HG02798 (cell line): ENCODE results near the gene IPO11.
"Not testable (repeated sequence)": the region's sequence is repeated elsewhere in the genome, so short reads cannot be mapped to it uniquely, and the experiment has no call there.

ENCODE experiments used
- ATAC-seq: cut with Tn5 transposase; IDR thresholded peaks from one replicate; pipeline ENCODE4 v1.9.1; 2021; ENCODE audit warnings: mild to moderate bottlenecking; ENCODE audit not compliant: unreplicated experiment, poor library complexity

The IPO11 gene

DNA sequence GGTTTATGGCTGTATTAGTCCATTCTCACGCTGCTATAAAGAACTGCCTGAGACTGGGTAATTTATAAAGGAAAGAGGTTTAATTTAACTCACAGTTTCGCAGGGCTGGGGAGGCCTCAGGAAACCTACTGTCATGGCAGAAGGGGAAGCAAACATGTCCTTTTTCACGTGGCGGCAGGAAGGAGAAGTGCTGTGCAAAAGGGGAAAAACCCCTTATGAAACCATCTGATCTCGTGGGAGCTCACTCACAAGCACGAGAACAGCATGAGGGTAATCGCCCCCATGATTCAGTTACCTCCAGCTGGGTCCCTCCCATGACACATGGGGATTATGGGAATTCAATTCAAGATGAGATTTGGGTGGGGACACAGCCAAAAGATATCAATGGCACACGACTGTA lies 180.0 kb downstream of the IPO11 start:
- no peak for ATAC-seq

DNA sequence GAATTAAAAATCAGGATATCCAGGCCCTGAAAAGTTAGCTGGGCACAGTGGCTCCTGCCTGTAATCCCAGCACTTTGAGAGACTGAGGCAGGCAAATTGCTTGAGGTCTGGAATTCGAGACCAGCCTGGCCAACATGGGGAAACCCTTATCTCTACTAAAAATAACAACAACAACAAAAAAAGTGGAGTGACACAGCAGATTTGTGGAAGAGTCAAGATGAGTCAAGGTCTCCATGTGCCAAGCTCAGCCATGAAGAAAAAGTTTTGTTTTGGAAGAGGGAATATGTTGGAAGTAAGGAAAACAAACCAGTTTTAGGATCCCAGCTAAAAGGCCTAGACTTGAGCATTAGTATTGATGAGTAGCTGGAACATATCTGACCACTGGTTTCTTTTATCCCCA lies 180.8 kb downstream of the IPO11 start:
- ATAC-seq, result no peak

DNA sequence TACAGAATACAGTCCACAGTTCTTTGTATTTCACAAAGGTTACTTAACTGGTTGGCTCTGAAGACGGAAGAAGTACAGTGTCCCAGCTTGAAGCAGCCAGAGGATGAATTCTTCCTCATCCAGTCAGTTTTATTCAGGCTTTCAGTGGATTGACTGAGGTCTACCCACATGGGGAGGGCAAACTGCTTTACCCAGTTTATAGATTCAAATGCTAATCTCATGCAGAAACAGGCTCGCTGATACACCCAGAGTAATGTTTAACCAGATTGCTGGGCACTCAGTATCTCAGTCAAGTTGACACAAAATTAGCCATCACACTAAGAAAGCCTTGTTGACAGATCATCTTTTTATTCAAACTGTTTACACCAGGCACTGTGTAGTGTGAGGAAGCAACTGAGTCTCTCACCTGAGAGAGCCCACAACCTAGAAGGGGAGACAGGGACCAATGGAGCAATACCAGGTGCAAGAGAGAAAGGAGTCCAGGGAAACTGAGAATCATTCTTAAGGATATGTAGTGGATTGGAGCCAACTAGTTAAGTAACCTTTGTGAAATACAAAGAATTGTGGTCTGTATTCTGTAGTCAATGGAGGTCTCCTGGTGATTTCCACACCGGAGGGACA lies 181.9 kb downstream of the IPO11 start:
- no peak for ATAC-seq

DNA sequence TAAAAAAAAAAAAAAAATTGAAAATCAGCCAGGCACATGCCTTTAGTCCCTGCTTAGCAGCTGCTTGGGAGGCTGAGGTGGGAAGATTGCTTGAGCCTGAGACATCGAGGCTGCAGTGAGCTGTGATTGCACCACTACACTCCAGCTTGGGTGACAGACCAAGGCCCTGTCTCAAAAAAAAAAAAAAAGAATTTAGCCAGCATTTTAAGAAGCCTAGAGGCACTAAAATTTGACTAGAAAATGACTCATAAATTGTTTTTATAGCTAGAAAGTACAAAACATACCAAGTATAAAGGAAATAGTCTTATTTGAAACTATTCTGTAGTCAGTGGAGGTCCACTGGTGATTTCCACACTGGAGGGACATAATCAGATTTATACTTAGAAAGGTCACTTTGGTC lies 183.5 kb downstream of the IPO11 start:
- no peak for ATAC-seq

DNA sequence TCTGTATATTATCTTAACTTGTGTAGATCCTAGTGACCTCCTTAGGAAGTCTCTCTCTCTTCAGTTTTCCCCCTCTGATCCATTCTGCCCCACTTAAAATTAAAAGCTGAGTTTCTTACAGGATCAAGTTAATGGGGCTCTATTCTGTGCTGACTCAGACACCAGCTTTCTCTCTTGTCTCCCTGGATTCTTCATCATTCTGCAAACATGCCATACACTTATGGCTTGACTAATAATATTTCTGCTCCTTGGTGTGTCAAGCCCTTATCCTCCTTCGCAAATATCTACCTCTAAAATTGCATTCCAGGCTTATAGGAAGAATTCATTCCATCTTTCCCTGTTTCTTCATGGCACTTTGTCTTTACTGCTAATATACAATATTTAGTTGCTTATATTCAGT lies 184.1 kb downstream of the IPO11 start:
- no peak for ATAC-seq

DNA sequence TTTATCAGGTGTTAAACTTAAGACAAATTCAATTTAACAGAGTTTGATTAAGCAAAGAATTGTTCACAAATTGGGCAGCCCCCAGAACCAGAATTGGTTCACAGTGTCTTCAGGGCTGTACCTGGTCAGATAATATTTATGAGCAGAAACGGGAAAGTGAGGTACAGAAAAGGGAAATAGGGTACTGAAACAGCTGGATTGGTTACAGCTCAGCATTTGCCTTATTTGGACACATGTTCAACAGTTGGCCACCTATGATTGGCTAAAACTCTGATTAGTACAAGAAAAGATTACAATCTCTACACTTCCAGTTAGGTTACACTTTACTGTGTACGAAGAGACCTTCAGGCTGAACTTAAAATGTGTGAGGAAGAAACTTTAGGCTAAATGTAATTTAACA lies 184.8 kb downstream of the IPO11 start:
- ATAC-seq, result no peak

DNA sequence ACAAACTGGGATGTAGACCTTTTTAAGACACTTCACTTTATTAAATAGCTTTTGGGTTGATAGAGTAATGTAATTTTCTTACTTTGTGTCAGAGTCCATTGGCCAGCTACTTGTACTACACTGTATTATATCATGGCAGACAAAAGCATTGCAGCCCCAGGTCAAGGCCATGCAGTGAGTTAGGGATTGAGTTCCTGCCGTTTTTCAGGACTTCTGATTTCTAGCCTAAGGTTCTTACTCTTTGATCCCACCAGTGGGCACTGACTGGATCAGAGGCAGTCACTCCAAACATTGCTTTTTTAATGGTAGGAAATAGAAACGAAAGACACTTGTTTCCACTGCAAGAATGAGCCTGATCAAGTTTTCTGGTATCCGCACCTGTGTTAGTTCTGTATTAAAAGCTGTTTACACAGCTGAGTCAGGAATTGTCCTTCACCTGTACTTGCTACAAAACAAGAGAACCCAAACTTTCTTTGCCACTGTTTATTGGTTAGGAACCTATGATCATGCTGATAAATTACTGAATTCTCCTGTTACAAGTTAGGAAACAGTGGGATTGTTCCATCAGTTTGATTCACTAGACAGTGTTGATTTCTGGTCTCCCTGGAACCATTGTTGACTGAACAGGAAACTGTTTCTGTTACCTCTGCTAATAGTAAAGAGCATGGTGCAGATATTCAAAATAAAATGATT lies 188.1 kb downstream of the IPO11 start:
- no peak for ATAC-seq

DNA sequence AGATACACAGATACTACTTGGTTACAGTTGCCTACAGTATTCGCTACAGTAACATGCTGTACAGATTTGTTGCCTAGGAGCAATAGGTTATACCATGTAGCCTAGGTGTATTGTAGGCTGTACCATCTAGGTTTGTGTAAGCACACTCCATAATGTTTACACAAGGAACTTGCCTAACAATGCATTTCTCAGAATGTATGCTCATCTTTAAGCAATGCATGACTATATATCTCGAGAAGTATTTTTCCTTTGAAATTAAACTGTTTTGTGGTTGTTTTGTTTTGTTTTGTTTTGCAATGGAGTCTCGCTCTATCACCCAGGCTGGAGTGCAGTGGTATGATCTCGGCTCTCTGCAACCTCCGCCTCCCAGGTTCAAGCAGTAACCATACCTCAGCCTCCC lies 191.4 kb downstream of the IPO11 start:
- ATAC-seq, result no peak

DNA sequence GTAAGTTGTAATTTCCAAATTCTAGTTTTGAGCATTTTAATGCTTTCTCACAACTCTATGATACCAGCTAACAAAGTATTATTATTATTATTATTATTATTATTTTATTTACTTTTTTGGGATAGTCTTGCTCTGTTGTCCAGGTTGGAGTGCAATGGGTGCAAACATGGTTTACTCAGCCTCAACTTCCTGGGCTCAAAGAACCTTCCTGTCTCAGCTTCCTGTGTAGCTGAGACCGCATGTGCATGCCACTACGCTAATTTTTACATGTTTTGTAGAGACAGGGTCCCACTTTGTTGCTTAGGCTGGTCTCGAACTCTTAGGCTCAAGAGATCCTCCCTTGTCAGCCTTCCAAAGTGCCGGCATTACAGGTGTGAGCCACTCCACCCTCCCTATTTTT lies 193.1 kb downstream of the IPO11 start:
- ATAC-seq, result no peak

DNA sequence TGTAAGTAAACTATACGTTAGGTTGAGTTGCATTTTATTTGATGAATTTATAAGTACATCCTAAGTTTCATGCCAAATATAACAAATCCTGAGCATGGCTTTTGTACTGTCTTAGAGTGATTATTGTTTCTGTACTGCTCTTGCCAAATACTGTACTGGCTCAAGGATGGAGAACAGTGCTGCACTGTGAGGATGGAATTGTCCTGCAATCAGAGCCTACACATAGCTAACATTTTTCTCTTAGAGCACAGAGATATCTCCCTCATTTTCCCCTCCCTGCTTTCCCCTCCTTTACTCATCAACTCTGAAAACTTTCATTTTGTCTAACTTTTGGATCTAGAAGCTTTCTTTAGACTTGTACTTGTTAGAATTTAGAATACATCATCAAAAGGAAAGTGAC lies 194.3 kb downstream of the IPO11 start:
- ATAC-seq, result no peak

DNA sequence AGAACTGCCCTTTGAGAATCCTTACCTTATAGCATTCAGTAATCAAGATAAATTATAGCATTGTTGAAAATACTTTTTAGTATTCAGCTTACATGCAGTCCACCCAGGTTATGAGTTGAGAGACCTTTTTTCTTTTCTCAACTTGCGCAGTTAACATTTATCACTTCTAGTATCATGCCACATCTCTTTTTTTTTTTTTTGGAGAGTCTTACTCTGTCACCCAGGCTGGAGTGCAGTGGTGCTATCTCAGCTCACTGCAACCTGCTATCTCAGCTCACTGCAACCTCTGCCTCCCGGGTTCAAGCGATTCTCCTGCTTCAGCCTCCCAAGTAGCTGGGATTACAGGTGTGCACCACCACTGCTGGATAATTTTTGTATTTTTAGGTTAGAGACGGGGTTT lies 195.1 kb downstream of the IPO11 start:
- no peak for ATAC-seq

DNA sequence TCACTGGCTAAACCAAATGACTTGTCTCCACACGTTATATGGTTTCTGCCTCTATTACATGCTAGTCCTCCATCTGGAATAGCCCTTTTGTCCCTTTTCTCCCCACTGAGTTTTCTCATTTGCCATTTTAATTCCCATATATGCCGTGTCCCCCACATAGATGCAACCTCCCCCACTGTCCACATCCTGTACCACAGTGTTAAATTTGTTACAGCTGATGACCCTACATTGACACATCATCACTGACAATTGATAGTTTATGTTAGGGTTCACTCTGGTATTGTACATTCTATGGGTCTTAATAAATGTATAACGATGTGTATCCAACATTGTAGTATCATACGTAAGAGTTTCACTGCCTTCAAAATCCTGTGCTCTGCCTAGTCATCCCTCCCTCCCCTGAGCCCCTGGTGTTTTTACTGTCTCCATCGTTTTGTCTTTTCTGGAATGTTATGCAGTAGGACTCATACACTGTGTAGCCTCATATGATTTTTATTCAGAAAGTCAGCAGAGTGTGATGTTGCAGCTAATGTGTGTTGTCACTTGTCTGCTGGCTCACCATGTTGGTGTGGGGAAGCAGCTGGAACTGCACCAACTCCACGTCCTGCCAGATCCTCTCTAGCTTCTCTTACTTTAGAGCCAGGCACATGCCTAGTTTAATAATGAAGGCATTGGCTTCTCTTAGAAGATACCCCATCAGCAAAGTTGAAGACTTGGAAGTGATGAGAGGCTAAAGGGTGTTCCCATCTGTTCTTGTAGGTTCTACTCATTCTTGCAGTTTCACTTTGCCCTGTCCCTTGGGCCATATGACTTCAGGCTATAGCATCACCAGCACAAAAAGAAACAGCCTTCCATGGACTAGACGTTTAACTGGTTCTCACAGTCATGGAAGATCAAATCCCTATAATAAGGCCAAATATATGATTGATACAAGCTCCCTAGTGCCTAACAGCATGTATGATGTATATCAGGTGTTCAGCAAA lies 196.3 kb downstream of the IPO11 start:
- ATAC-seq, result no peak

DNA sequence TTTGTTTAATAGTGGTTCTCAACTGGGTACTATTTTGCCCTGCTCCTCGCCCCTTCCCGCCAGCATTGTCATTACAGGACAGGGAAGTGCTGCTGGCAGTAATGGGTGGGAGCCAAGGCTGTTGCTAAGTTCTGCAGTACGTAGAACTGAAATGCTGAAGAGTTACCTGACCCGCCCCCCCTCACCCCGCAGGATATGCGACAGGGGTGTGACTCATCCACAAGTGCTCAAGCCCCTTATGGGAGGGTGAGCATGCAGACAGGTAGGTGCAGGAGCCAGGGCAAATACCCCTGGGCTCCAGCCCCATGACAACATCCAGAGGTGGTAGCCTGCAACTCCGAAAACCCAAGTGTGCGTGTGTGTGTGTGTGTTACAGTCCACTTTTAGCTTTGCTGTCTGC lies 201.8 kb downstream of the IPO11 start:
- no peak for ATAC-seq

DNA sequence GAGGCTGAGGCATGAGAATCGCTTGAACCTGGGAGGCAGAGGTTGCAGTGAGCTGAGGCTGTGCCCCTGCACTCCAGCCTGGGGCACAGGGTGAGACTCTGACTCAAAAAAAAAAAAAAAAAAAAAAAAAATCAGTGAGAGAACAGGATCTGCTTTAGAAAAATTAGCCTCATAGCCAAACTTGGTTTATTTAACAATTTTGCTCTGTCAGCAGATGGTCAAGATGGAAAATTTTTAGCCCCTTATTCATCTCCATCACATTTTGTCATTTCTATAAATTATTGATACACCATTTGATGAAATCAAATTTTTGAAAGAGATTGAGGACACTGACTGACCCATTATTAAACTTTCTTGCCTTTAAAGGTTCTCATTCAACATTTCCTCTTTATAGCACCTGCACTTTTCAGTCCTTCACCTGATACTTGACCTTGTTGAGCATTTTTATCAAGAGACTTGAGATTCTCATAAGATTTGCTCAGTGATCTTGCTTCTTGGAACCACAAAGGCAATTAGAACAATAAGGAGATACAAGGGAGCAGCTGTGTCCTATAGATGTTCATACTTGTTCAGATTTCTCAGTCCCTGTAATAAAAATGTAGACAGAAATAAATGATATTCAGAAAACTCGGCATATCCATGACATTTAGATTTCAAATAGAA lies 204.2 kb downstream of the IPO11 start:
- ATAC-seq, result no peak

DNA sequence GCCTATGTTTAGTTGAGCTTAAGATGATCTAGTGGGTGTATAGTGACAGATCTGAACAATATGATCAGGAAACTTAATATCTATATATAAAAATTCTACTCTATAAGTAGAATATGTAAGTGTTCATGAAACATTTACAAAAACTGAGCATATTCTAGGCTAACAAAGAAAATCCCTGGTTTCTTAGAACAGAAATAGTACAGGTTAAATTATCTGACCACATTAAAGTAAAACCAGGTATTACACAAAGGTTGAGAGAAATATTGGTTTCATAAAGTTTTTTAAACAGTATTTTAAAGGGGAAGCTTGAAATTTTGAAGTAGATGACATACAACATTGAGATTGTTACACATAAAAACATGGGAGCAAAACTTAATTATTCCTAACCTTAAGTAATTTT lies 205.4 kb downstream of the IPO11 start:
- ATAC-seq, result no peak

DNA sequence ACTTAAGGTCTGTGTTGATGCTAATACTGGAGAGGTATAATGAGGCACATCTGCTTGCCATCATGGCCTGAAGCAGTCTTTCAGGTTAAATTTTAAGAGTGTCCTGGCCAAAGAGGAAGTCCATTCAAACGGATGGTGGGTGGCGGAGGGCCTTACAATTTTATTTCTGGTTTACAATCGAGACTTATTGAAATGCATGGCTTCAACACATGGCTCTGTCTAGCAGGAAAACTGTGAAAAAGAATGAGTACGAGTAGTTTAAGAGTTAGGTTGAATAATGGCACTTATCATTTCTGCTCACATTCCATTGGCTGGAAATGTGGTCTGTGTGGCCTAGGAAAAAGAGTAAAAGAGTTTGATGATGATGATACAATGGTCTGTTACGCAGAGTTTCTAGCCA lies 208.2 kb downstream of the IPO11 start:
- ATAC-seq, result no peak

DNA sequence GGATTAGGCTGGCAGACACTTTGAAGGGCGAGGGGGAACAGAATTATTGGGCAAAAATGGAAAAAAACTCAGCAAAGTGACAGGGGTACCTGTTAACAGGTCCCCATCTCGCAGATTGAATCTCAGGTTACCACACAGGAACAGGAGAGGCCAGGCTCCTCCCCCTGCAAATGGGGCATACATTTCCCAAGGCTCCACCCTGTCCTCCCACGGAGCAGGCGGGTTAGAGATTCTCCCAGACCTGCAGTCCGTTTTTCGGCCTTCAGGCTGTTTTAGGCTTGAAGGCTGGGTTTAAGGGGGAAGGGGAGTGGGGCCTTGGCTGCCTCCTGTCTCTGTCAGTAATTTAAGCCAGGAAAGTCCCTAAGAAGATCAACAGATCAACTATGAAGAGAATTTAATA lies 208.7 kb downstream of the IPO11 start:
- ATAC-seq, result no peak

DNA sequence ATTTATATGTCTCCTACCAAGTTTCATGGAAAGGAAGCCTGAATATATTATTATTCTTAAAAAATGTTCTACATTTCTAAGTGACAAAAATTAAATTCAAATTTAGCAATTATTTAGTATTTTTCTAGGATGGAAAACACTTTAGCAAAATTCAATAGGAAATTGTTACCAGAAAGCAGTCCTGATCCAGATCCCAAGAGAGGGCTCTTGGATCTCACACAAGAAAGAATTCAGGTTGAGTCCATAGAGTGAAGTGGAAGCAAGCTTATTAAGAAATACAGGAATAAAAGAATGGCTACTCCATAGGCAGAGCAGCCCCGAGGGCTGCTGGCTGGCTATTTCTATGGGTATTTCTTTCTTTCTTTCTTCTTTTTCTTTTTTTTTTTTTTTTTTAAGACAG lies 210.7 kb downstream of the IPO11 start:
- ATAC-seq, result no peak

DNA sequence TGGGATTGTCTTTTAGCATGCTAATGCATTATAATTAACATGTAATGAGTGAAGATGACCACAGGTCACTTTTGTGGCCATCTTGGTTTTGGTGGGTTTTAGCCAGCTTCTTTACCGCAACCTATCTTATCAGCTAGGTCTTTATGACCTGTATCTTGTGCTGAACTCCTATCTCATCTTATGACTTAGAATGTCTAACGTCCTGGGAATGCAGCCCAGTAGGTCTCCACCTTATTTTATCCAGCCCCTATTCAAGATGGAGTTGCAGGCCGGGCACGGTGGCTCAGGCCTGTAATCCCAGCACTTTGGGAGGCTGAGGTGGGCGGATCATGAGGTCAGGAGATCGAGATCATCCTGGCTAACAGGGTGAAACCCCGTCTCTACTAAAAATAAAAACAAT lies 211.9 kb downstream of the IPO11 start:
- ATAC-seq, result not testable (repeated sequence)

DNA sequence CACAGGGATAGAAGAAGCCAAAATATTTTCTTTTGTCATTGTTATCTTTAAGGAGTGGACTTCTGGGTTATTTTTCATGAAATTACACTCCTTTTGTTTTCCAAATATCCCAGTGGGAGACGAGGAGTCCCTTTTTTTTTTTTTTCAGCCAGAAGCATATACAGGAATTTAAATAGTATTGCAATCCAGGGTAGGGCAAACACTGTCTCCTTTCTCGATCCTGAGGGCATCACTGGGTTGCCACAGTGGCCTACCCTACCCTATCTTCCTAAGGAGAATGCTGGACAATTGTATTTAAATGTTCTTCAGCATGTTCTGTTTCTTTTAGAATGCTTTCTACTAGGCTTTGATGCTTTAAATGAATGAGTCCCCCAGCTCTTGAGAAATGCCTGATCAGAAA lies 214.0 kb downstream of the IPO11 start:
- ATAC-seq, result no peak

DNA sequence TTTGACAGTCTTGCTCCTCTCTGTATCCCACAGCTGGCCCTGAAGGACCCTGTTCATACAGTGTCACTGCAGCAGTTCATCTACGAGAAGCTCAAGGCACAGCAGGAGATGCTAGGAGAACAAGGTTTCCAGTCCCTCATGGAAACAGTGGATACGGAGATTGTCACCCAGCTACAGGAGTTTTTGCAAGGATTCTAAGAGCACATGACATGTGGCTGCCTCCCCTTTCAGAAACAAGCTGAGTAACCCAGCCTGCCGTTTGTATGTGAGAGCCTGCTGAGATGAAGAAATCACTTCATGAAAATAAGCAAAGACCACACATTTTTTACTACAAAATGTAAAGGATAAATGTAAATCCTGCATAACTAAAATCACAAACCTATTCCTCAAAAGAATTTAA lies 214.6 kb downstream of the IPO11 start:
- ATAC-seq, result no peak
